CD4-positive, alpha-beta T cell treated with Interferon gamma for 1 hour (primary cell): ENCODE data around the gene CENPX.

Experiments used
- DNase-seq: peaks from one replicate; pipeline ENCODE4 v3.0.0-alpha.2; 2020

The CENPX gene

DNA sequence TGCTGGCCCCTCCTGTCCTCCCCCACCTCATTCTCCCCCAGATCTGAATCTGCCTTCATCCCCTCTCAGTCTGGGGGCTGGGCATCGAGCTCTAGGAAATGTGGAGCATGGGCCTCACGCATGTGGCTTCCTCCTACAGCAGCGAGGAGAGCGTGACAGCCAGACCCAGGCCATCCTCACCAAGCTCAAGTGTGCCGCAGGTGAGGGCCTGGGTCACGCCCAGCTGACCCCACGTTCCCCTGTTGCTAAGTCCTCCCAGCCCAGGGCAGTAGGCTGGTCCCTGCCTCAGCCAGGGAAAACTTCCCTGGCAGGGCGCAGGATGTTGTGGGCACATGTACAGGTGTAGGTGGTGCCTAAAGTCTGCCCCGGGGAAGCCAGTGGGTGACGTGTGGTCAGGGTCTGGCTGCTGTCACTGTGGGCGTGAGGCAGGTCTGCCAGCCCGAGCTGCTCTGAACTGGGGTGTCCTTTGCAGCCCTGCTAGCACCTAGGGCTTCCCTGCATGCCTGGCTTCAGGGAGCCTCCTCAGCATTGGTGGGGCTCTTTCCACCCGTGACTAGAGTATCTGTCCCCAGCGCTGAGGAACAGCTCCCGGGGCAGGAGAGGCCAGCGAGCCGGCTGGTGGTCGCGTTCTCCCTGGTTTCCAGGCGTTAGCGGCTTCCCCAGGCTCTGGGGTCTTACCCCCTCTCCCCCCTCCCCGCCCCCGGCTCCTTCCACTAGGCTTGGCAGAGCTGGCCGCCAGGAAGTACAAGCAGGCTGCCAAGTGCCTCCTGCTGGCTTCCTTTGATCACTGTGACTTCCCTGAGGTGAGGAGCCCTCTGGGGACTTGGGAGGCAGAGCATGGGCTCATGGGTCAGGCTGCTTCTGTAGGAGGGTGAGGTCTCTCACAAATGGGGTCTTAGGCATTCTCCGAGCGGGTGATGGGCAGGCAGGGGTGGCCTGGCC lies 32.6 kb upstream of the CENPX start:
- DNase-seq, result no peak

DNA sequence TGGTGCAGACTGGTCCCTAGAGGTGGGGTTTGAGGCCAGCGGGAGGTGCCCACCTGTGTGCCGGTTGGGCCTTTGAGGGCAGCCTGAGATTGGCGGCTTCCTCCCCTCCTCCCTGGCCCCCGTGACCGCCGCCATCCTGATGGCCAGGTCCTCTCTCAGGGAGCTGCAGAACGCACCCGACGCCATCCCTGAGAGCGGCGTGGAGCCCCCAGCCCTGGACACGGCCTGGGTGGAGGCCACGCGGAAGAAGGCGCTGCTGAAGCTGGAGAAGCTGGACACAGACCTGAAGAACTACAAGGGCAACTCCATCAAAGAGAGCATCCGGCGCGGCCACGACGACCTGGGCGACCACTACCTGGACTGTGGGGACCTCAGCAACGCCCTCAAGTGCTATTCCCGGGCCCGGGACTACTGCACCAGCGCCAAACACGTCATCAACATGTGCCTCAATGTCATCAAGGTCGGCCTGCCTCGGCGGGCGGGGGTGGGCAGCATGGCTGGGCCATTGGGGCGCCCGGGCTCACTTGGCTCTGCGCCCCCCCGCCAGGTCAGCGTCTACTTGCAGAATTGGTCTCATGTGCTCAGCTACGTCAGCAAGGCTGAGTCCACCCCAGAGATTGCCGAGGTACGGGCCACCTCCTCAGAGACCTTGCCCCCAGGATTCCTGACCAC lies 31.8 kb upstream of the CENPX start:
- DNase-seq, result no peak

DNA sequence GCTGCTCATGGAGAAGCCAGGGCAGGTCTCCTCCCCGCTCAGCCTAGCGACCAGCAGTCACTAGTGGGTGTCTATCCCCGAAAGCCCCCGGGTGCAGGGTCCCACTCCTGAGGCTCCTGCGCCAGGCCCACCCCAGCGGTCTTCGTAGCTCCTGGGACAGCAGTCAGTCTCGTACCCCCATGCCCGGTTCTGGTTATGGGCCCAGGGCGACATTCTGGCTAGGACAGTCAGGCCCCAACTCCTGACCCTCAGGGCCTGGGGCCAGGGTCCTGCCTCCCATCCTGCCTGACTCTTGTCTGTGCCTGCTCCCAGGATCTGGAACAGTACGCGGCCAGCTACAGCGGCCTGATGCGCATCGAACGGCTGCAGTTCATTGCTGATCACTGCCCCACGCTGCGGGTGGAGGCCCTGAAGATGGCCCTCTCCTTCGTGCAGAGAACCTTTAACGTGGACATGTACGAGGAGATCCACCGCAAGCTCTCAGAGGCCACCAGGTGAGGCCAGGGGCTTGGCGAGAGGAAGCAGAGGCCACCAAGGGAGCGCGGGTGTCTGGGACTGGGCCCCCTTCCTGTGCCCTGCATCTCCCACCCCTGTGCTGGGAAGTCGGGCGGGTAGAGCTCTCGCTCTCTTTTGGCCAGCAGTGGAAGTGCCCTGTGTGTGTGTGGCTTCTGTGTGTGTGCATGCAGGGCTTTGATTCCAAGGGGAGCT lies 31.0 kb upstream of the CENPX start:
- DNase-seq, result no peak

DNA sequence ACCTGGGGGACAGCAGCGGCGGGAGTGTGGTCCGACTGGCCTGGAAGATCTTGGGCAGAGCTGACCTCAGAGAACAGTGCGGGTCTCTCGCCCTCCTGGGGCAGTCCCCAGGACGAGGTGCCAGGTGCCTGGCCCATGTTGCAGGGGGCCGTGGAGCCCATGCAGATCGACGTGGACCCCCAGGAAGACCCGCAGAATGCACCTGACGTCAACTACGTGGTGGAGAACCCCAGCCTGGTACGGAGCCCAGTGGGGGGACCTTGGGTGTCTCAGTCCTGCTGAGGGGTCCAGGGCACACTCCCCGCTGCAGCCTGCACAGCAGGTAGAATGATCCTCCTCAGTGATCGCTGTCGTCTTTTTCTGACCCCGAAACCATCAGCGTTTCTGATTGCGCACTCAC lies 30.5 kb upstream of the CENPX start:
- no peak for DNase-seq

DNA sequence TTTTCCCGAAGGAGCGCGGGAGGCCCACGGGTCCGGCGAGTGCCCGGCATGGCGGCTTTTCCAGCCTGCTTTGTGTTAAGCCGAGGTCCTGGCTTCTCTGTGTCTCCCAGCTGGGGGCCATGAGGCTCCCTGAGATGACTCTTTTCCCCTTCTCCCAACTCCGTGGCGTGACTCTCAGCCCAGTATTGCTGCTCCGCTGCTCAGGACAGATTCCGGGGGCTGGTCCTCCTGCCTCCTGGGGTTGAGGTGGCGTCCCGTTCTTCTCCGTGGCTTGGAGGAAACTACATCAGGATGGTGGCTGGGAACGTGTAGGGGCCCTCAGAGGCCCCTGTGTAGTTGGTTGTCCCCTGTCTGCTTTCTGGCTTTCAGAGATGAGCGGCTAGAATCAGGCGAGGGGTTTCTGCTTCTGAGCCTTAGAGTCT lies 30.0 kb upstream of the CENPX start:
- no peak for DNase-seq

DNA sequence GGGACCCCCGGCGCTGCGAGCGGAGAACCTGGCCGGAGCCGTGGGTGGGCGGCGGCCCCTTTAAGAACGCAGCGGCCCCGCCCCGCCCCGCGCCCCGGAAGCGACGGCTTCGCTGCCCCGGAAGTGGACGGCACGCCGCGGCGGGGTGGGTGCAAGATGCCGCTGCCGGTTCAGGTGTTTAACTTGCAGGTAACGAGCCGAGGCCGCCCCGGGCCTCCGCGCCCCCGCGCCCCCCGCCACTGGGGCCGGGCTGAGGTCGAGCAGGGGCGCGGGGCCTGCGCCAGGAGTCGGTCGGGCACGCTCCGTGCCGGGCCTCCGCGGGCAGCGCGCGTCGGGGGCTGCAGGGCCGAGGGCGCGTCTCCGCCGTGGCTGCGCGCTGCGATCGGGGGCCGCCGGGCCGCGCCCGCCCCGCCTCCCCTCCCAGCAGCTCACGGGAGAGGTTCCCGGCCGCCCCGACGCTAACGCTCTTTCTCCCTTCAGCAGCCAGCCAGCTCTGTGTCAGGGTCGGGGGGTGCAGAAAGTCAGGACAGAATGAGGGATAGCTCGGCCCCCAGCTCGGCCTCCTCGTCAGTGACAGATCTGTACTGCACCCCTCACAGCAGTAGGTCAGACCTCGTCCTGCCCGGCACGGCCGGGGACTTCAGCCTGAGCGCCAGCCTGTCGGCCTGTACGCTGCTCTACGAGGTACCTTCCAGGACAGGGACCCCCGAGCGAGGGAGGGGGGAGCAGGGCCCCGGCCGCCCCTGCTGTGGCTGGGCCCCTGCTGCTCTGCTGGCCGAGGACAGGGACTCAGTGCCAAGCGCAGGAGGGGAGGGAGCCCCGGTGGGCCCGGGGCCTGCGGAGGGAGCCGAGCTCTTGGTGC lies 29.3 kb upstream of the CENPX start, which contains the start of the genes GPS1 and RFNG:
Gene GPS1, plus strand, starts transcription at position 123 of the 862 bp plus-strand sequence. Its CDS starts 34 bp downstream, at position 157.
Gene RFNG, minus strand, starts transcription at position 36 of the 862 bp plus-strand sequence. CDS start 45 bp downstream, outside the sequence.
- DNase-seq, result peak; percentile 65

DNA sequence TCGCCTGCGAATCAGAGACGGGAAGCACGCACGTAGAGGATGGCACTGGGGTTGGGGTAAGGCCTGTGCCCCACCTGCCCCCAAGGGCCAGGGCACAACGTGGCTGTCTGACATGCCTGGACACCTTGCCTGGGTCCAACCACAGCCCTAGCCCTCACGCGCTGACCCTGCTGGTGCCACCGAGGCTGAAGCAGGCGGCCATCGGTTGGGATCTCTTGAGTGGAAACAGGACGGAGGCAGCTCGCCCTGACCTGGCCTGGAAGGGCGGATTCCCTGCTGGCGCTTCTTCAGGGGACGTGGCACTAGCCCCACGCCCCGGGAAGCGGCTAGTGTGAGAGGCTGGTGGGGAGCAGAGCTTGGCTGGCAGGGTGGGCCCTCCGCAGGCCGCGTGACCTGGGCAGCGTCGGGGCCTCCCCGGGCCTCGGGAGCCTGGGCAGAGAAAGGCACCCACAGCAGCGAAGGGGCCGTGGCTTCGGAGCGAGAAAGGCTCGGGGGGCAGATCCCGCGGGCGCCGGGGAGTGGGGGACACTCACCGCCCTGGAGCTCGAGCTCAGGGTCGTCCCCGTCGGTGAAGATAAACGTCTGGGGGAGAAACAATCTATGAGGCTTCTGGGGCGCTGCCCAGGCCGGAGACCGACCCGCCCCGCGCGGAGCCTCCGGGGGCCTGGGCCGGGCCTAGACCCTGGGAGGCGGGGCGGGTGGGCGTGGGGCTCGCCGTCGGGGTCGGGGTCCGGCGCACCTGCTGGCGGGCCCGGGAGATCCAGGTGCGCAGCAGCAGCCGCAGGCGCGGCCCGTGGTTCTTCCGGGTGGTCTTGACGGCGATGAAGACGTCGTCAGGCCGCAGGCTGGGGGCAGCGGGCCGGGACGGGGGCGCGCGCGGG lies 28.3 kb upstream of the CENPX start:
- no peak for DNase-seq

DNA sequence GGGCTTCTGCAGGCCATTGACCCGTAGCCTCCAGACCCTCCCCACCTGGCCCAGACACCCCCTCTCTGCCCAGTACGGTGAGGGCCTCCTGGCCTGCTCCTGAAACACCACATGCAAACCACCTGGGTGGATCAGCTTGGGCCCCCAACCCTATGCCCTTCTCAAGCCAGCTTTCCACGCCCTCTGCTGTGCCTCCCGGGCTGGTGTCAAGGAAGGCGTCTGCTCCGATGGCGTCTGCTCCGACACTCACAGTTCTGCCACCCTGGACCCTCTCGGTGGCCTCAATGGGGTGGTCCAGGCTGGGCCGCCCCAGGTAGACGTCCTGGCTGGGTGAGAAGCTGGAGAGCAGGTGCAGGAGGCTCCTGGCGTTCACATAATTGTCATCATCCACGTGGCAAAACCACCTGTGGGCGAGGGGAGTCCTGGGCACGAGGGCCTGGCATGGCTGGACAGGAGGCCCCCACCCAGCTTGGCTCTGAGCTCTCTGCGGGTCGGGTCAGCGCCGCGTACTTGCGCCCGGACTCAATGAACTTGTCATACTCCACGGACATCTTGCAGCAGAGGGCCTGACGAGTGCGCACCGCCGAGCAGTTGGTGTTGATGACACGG lies 27.6 kb upstream of the CENPX start:
- no peak for DNase-seq

DNA sequence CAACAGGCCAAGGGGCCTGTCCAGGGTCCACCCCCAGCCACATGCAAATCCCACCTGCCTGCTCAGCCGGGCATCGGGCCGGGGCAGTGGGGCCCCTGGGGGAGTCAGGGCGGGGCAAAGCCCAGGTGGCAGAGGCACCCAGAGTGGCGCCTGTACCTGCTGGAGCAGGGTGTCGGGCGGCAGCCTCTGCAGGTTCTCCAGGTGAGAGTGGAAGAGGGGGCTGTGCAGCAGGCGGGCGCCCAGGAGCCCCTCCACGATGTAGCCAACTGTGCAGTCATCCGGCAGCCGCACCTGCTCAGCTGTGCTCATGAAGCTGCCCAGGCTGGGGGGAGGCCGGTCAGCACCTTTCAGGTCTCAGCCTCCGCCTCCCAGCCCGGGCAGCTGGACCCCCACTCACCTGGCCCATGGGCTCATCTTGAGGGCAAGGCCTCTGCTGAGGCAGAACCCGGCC lies 26.9 kb upstream of the CENPX start:
- DNase-seq, result no peak

DNA sequence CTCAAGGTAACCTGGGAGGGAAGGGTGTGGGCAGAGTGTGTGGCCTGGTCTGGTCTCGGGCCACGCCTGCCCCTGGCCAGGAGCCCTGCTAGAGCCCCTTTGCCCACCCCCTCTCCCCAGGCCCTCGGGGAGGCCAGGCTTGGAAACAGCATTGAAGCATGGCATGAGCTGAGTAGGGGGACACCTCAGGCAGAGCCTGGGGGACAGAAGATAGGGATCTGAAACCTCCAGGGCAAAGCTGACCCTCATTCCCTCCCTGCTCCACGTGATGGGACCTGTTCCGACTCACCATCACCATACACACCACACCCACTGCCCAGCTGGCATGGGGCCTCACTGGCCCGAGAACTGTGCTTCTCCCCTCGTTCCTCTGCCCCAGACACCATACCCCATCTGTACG lies 26.4 kb upstream of the CENPX start:
- DNase-seq, result no peak

DNA sequence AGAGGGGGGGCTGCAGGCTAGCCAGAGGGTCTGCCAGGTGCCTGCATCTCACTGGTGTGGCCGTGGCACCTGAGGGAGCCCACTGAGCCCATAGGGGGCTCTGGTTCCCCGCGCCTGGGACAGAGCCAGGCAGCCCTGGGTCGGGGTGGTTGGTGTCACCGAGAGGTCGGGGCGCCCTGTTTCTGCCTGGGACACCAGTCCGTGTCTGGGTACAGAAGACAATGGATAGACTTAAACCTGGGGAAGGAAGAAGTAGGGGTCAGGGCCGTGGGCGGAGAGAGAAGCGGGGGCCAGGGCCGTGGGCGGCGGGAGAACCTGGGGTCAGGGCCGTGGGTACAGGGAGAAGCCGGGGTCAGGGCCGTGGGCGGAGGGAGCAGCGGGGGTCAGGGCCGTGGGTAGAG lies 25.9 kb upstream of the CENPX start:
- DNase-seq, result no peak

DNA sequence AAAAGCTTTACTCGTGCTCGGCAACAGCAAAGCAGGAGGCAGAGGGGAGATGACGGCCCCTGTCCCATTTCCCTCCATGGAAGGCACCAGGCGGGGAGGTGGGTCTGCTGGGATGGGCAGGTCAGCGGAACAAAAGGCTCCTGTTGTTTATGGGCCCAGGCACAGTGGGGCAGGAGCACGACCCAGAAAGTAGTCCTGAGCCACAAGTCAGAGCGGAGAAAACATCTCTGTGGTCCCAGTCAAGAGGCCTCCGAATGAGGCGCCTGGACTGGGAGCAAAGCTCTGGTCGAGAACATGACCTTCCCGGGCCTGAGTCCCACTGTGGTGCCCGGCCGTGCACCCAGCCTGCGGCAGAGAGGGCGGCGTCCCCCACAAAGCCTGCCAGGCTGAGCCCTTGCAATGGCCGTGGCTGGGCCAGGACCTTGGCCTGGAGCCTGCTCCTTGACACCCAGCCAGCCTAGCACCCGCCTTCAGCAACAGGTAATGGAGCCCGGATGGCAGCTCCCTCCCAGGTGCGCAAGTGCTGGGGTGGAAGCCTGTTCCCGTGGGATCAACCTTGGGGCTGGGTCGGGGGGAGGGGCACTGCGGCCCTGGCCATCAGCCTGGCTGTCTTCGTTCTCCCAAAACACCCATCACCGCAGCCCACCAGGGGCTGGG lies 25.4 kb upstream of the CENPX start:
- DNase-seq, result no peak

DNA sequence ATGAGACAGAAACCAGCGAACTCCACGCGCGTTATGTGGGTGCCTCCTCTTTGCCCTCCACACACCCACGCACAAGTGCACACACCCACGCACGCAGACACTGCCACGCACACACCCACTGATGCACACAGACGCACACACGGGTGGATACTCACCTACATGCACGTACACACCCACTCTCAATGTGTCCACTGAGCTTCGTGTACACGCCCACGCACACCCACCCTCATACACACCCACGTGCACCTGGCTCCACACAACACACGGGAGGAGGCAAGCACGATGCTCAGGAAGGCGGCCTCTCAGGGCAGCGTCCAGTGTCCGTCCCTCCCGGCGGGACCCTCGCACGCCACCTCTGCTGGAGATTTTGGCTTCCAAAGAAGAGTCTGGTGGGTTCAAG lies 24.7 kb upstream of the CENPX start:
- no peak for DNase-seq

DNA sequence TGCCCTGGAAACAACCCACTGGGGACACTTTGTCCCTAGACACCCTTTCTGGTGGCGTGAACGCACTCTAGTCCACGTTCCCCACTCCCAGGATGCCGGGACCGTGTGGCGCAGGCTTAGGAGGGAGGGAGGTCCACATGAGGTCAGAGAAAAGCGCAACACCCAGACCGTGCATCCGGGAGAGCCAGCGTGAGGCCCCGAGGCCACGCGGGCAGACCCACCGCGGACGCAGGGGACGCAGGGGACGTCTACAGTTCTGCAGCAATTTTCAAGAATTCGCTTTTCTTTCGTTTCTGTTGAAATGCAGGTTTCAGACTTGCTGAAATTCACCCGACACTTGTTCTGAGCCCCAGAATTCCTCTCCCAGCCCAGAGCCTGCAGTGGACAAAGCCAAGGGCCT lies 24.2 kb upstream of the CENPX start:
- no peak for DNase-seq

DNA sequence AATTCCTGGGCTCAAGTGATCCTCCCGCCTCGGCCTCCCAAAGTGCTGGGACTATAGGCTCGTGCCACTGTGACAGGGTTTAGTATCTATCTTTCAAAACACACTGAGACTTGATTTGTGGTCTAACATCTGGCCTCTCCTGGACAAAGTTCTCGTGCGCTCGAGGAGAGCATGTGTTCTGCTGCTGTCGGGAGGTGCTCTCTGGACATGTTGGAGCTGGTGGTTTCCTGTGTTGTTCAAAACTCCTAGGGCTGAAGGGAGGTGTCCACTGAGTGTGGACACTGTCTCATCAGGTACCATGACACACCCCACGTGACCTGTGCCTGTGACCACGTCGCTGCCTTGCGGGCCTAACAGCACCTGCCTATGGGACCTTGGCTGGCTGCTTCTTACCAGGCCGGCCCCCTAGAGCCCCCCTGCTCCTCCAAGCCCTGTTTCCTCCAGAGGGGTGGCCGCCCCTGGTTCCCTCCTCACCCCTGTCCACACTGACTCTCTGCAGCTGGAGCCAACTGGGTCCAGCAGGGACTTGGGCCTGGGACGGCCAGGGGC lies 23.3 kb upstream of the CENPX start:
- DNase-seq, result no peak

DNA sequence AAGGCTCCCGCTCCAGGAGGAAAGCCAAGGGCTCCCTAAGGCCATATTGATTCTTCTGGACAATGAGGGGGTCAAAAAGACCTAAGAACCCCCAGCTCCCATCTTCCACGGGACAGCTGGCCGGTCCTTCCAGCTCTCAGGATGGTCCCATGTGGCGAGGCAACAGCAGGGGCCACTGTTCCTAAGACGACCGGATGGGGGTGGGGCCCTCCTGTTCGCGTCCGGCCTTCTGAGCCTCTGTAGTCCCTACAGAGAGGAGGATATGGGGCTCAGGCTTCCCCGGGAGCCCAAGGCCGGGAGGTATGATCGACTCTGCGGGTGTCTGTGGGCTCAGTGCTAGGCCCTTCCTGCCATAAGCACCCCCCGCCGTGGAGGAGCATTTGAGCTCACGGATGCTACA lies 20.8 kb upstream of the CENPX start:
- no peak for DNase-seq

DNA sequence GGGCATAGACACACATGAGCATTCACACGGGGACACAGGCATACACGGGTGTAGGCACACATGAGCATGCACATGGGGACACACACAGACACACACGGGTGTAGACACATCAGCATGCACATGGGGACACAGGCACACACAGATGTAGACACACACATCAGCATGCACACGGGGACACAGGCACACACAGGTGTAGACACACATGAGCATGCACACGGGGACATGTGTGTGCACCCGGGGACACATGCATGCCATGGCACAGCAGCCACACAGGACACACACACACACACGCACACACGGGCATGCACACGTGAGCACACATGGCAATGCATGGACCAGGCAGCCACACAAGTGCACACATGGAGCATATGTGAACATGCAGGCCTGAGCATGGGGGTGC lies 20.0 kb upstream of the CENPX start:
- no peak for DNase-seq

DNA sequence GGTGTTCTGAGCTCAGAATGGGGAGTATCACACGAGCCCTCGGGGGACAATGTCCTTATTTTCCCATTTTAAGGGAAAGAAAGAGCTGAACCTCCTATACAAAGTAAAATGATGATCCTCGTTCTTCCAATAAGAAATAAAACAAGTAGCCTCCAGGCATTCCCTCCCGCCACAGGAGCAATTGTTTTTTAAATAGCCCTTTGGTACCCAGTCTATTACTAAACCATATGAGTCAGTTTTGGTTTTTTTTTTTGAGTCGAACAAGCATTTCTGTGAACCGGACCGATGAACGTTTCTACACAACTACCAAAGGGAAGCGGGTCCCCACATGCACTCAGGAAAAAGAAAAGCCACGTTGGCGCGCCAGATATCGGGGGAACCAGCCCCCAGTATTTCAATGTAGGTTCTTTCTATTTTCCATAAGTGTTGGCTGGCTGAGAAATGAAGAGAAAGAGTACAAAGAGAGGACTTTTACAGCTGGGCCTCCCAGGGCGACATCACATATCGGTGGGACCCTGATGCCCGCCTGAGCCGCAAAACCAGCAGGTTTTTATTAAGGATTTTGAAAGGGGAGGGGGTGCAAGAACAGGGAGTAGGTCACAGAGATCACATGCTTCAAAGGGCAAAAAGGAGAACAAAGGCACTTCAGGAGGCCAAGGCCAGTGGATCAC lies 18.6 kb upstream of the CENPX start:
- DNase-seq, result no peak

DNA sequence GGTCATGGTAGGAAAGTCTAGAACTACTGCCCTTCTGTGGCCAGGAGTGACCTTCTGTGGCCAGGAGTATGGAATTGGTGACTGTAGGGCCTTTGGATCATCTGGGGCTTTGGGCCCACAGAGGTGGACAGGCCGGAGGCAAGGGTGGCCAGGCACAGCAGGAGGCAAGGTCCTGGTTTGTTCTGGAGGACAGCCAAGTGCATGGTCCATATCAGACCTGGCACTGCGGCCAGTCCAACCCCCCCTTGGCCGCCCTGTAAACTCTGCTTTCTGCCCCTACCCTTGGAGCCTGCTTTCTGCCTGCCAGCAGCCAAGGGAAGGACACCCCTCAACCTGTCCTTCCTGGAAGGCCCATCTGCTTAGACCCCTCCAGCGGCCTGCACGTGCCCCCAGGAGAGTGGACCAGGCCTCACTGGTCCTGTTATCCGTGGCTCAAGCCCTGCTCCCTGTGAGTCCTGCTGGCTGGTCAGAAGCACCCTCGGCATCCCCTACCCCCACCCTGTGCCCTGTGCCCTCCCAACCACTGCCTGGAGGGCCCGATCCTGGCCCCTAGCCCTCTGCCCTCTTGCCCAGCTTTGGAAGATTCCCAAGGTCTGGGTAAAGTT lies 17.1 kb upstream of the CENPX start:
- DNase-seq, result no peak
